Limb (tissue), 2 donors: ENCODE results near the gene AGR3.

ENCODE experiments used
- DNase-seq, 2 donors: peaks; one replicate each; pipeline ENCODE4 v3.0.0-alpha.2; 2016; ENCODE audit errors: extremely low spot score in 2 of 2

Gene AGR3

DNA sequence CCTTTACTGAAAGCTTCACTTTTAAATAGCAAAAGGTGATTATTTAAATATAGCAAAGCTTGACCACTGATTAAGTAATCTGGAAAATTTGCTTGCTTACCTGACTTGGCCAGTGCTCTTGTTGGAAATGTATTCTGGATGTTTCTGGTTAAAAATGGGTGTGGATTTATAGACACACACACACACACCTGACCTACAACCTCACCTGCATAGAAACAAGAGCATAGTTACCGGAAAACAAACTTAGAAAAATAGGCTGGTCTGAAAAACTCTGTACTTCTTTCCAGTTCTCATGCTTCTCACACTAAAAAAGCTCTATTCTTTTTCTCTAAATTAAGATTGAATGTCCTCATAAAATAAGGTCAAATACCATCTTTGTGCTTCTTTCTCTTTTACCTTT lies at the start of gene AGR3:
Gene AGR3, minus strand, starts transcription at position 140 of the 400 bp plus-strand sequence. CDS start 3,365 bp downstream, outside the sequence.
- no peak for DNase-seq

- DNase-seq, result no peak
Observed at GRCh38 chr7:16930946-16931345, 49.2 kb upstream of the AGR3 start.

- DNase-seq, result no peak
Observed at GRCh38 chr7:16929146-16929762, 47.5 kb upstream of the AGR3 start.

GRCh38 chr7:16926861-16927260 lies 45.1 kb upstream of the AGR3 start:
- DNase-seq, result no peak

DNA sequence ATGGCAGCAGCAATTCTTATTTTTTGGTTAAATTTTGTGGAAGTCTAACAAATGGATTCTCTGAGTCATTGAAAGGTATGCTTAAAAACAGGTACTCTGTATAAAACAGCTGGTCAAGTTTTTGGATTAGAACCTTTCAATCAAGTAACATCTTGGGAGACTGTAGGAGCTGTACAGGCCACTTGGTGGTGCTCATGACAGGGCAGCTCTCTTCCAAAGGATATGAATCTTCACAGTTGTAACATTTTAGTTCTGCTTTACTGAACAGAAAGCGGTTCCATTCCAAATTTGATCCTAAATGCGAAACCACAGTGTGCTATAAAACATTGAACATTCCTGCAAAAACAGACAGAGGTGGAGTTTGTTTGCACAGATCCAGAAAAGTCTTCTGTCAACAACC lies 44.5 kb upstream of the AGR3 start:
- DNase-seq, result peak in 1 of 2 donors; percentile 21

DNA sequence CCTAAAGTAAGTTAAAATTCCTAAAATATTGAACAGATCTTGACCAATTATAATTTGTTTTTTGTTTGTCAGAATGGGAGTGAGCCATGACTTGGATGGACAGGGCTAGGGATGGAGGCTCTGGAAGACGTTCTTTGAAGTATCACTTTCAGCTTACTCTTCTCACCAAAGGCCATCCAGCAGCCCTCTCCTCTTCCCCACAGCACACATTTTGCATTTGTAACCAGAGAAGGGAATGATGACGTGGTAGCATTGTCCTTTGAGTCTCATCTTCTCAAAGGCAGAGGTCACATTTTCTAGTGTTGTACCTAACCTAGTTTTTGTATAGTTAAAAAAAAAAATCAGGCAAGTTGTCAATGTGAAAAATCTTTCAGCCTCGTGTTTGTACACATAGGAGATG lies 43.8 kb upstream of the AGR3 start:
- DNase-seq, result no peak

- no peak for DNase-seq
Observed at GRCh38 chr7:16923019-16923418, 41.2 kb upstream of the AGR3 start.

- DNase-seq, result no peak
Observed at GRCh38 chr7:16921644-16922257, 40.0 kb upstream of the AGR3 start.

DNA sequence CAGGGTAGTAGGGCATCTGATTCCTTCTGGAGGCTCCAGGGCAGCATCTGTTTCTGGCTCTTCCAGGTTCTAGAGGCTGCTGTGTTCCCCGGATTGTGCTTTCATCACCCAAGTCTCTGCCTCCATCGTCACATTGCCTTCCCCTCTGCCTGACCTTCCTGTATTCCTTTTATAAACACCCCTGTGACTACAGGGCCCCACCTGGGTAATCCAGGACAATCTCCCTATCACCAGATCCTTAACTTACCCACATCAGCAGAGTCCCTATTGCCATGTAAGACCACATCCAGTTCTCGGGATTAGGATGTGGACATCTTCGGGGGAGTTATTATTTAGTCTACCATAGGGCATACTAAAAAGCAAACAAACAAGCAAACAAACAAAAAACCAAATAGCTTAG lies 39.4 kb upstream of the AGR3 start:
- DNase-seq, result no peak

DNA sequence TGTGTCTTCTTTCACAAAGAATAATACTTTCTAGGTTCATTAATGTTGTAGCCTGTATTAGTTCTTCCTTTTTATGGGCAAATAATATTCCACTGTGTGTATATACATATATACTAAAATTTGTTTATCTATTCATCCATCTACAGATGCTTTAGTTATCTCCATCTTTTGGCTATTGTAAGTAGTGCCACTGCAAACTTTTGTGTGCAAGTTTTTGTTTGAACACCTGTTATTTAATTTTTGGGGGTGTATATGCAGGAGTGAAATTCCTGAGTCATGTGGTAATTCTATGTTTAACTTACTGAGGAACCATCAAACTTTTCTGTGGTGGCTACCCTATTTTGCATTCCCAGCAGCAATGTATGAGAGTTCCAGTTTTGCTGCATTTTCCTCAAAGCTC lies 37.7 kb upstream of the AGR3 start:
- DNase-seq, result no peak

GRCh38 chr7:16918288-16918895 lies 36.6 kb upstream of the AGR3 start:
- DNase-seq, result peak in 1 of 2 donors; percentile 58

DNA sequence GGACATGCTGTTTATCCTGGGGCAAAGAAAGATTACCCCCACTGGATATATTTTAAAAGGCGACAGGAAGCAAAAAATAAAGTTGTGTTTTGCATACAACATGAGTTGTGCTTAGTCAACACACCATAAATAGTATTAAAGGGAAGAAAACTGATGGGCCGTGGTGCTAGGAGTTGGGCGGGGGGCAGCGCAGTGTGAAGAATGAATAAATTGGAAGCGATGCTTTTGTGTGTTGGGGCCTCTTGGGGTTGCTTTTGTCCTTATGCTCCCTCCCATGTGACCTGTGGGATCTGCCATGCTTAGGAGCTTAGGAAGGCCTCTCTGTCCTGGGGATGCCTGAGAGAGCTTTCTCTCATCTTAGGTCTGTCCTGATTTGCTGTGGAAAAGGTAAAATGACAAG lies 35.0 kb upstream of the AGR3 start:
- no peak for DNase-seq

GRCh38 chr7:16916105-16916639 lies 34.4 kb upstream of the AGR3 start:
- DNase-seq, result no peak

DNA sequence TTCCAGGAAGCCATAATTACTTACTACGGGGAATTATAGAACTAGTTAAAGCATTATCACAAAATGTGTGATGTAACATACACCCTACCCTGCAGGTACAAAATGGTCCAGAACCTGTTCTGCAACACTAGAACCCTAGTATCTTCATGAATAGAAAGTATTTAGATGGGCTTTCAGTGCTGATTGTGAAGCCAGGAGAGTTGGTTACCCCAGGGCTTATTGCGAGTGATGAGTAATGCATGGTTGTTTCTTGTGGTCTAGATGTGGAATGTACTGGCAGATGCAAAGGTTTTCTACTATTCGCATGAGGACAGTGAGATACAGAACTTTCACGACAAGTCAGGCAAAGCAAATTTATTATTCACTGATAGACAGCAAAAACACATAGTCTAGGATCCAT lies 33.6 kb upstream of the AGR3 start:
- no peak for DNase-seq

DNA sequence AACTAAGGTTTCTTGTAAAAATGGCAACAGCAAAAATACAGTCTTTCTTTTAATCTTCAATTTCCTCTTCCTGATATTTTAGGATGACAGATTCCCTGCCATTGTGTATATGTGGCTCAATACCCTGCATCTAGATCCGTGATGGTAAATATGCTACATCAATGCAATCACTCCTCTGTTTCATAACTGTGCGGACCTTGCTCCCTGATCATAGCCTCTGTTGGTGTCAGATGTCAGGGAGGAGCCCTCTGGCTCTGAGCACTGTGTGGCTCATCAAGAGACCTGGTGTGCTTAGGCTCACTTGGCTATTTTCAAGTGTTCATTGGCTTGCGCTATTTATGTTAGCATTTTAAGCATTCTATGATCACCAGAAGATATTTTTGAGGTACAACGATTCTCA lies 33.0 kb upstream of the AGR3 start:
- no peak for DNase-seq

- DNase-seq, result no peak
Observed at GRCh38 chr7:16913643-16914042, 31.9 kb upstream of the AGR3 start.

DNA sequence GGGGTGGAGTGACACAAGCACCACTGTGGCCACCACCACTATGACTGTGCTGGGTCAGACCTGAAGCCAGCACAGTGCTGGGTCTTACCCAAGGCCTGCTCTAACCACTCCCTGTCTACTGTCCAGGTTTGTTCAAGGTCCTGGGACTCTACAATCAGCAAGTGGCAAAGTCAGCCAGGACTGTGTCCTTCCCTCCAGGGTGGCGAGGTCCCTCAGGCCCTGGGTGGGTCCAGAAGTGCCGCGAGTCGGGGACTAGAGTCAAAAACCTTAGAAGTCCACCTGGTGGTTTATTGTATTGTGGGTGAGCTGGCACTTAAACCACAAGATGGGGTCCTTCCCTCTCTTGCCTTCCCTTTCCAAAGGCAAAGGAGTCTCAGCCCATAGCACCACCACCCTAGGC lies 30.8 kb upstream of the AGR3 start:
- no peak for DNase-seq

DNA sequence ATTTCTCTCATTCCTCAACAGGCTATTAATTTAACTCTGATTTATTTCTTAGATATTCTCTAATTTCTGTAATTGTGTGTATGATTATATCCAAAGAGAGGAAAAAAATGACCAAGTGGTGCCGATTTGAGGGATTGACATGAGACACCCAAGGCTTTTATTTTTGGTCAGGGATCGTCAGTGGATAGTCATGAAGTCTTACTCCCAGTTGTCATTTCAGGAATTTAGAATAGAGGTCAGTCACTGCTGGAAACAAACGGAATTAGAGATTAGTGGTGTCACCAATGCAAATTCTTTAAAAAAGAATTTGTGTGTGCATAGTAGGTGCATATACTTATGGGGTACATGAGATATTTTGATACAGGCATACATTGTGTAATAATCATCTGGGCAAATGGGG lies 26.8 kb upstream of the AGR3 start:
- DNase-seq, result no peak

DNA sequence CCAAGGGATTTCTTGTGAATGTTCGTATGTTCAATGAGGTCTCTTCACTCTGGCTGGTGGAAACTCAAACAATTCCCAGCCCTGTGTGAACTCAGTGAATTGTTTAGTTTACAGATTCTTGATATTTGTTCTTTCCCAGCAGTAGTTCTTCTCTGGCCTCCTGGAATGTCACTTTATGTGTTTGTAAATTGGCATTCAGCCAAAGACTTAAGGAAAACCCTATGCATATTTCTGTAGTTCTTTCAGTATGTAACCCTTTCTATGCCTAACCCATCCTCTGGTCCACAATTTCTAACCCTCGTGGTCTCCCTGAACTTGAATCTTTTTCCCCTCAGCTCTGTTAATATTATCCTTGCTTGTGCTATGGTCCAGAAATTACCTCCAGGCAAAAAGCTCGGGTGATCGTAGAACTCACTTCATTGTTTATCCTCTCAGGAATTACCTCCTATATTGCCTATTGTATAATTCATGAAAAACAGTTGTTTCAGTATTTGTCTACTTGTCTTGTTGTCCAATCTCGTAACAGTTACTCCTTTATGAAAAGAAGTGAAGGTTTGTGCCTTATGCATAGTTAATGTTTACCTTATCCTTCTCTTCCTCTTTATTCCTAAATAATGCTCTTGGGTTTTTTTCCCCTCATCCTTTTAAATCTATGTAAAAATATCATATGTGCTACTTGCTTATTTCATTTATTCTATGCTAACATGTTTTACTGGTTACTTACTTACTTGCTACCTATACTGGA lies 23.7 kb upstream of the AGR3 start:
- peak in 1 of 2 donors; percentile 47 for DNase-seq

DNA sequence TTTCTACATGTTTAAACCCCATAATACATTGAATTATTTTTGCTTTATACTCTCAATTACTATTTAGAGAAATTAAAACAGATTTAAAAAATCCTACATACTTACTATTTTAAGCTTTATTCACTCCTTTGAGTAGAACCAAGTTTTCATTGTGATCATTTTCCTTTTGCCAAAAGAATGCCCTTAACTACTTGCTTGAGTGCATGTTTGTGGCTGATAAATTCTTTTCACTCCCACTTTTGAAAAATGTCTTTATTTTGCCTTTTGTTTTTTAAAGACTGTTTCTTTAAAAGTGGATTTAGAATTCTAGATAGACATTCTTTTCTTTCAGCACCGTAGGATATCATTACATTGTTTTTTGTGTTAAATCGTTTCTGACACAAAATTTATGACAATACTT lies 22.3 kb upstream of the AGR3 start:
- no peak for DNase-seq

- no peak for DNase-seq
Observed at GRCh38 chr7:16900209-16900768, 18.5 kb upstream of the AGR3 start.
